ENCODE results near the gene KCNN3.

Gene KCNN3

DNA sequence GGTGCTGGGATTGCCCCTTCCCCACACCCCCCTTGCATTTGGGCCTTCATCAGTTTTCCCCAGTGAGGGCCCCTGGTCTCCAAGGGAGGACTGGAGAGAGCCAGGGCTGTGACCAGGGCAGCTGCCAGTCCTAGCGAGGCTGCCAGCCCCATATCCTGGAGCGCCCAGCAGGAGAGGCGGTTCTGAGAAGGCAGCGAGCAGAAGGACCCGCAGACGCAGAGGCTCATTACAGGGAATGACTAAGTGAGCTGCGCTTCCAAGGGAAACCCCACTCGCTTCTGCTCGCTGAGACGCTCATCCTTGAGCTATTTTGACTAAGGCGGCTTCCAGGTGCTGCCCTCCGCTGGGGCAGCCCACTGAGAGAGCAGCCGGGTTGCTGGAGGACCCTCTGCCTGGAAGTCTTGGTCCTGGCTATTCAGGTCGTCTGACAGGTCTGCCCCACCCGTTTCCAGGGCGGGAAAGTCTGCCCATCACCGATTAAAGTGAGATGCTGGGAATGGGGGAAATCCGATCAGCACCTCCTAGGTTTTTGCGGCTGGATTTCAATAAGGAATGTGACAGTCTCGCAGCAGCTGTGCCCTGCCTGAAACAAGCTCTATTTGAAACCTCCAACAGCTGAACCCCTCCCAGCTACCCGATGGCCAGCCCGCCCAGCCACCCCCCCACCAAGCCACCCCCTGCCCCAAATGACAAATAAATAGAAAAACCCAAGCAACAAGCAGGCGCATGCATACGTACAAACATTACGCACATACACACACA, 2.8 kb downstream of the KCNN3 start:
- Histone ChIP-seq H3K36me3 (ENCODE audit: control insufficient read depth, insufficient read depth, low read length) (no peaks in the 10 kb centered on the region), H3K4me3 (ENCODE audit: extremely low read depth, insufficient read depth, low read length, poor library complexity, severe bottlenecking) (no peak overlapping the region), H3K27ac (ENCODE audit: low read depth, low read length, severe bottlenecking) (no peak overlapping the region), H3K4me1 (ENCODE audit: control insufficient read depth, insufficient read depth, low read length, poor library complexity, severe bottlenecking) (peaks cover 38% of the 10 kb centered on the region), H3K9me3 (ENCODE audit: control insufficient read depth, low read length) (no peaks in the 10 kb centered on the region)
- 24 to 32% methylated on average over 16 to 21 of the region's 25 CpGs for WGBS, 2 experiments (ENCODE audit: insufficient coverage in 2 of 2)

DNA sequence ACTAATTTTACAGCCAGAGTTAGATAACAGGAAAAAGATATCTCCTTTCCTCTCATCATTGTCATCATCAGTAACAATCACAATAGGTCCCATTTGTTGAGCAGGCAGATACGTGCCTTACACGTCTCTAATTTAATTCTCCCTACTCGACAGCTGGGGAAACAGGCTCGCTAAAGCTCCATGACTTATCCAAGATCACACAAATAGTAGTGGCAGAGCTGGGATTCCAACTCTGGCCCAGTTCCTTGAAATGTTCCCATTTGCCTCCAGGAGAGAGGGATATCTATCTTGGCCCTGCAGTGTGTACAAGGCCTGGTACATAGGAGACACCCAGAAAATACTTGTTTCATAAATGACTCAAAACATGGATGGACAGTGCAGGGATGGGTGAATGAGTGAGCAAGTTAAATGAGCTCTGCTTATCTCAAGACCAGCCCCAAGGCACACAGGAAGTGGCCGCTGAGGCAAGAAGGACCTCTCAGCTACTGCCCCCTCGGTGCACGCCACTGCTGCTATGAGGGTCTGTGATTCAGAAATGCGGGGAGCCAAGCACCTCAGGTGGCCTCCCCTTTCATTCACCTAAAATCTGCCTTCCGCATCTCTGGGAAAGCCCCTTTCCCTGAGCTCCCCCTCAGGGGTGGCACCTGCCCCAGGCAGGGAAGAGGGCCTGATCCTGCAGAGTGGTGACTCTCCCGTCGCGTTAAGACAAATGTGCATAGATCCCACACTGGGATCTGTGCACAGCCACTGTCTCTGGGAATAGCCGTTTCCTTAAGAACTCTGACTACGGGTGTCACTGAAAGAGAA, 3.6 kb downstream of the KCNN3 start:
- Histone ChIP-seq H3K27ac (ENCODE audit: low read depth, low read length, severe bottlenecking) (no peak overlapping the region), H3K4me3 (ENCODE audit: extremely low read depth, insufficient read depth, low read length, poor library complexity, severe bottlenecking) (no peak overlapping the region), H3K4me1 (ENCODE audit: control insufficient read depth, insufficient read depth, low read length, poor library complexity, severe bottlenecking) (peaks cover 43% of the 10 kb centered on the region), H3K9me3 (ENCODE audit: control insufficient read depth, low read length) (no peaks in the 10 kb centered on the region), H3K36me3 (ENCODE audit: control insufficient read depth, insufficient read depth, low read length) (no peaks in the 10 kb centered on the region)
- WGBS, 2 experiments (ENCODE audit: insufficient coverage in 2 of 2) = 77 to 81% methylated on average over 13 of the region's 14 CpGs

DNA sequence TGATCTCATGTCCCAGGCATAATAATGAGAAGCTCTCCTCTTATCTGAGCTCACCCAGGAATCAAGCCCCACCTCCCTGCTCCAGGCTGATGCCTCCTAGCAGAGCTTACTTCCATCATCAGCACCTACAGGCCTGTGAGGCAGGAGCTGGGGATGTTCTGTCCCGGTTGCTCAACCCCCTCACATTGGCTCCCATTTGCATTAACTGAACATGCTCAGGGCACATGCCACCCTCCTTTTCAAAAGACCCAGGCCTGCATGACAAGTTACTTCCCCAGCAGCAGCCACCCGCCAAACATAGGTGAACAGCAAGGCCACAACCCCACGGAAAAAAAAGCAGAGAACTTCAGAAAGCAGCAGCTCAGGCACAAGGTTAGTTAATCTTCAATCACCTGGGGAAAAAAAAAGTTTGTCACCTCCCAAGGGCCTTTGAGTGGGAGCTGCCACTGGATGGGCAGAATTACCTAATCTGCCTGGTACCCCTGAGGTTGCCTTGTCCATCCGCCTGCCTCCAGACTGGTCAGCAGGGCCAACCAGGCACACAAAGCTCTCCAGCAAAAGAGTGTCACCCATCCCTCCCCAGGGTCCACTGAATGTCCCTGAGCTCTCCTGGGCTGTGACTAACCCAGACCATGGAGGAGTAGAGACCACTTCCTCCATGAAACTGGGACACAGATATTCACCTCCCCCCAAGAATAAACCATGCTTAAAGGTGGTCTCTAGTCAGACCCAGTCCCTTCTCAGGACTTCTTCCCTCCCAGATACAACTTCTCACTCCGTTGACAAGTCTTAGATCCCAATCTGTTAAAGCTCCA, 4.4 kb downstream of the KCNN3 start:
- no peaks in the 10 kb centered on the region for H3K36me3 ChIP-seq (ENCODE audit: control insufficient read depth, insufficient read depth, low read length)
- no peak overlapping the region for H3K4me3 ChIP-seq (ENCODE audit: extremely low read depth, insufficient read depth, low read length, poor library complexity, severe bottlenecking)
- H3K4me1 ChIP-seq (ENCODE audit: control insufficient read depth, insufficient read depth, low read length, poor library complexity, severe bottlenecking) = peaks cover 43% of the 10 kb centered on the region
- WGBS, 2 experiments (ENCODE audit: insufficient coverage in 2 of 2) = 90 to 91% methylated on average over 5 of the region's 5 CpGs
- H3K27ac ChIP-seq (ENCODE audit: low read depth, low read length, severe bottlenecking) = no peak overlapping the region
- no peaks in the 10 kb centered on the region for H3K9me3 ChIP-seq (ENCODE audit: control insufficient read depth, low read length)

DNA sequence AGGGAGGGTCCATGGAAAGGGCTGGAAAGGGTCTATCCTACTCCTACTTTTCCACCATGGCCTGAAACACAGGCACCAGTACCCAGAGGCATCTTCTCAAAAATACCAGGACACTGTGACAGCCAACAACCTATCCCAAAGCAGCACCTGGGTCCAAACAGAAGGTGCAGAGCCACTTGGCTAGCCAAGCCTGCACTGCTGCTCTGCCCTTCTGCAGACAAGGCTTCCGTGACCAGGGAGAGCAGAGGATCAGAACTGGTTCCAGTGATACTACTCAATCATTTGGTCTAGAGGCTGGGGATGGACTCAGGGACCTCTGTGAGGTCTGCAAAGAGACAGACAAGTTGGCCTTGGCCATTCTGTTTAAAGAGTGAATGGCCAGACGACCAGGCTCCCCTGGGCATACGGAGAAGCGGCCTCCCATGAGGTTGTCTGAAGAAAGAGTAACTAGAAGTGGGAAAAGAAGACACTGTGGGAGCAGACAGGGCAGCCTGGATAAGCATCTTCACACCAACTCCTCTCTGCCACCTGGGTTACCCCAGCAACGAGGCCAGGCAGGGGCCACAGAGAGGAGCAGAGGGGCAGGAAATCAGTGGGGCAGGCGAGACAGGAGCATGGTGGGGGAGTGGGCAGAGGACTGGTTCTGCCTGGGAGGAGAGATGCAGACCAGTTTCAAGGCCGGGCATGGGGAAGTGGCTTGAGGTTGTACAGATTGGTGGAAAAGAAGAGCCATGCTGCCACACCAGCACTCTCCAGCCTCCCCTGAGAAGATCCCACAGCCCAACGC, 5.7 kb downstream of the KCNN3 start:
- H3K27ac ChIP-seq (ENCODE audit: low read depth, low read length, severe bottlenecking) = no peak overlapping the region
- WGBS, 2 experiments (ENCODE audit: insufficient coverage in 2 of 2) = 93 to 96% methylated on average over 3 of the region's 8 CpGs
- H3K36me3 ChIP-seq (ENCODE audit: control insufficient read depth, insufficient read depth, low read length) = no peaks in the 10 kb centered on the region
- no peak overlapping the region for H3K4me3 ChIP-seq (ENCODE audit: extremely low read depth, insufficient read depth, low read length, poor library complexity, severe bottlenecking)
- H3K4me1 ChIP-seq (ENCODE audit: control insufficient read depth, insufficient read depth, low read length, poor library complexity, severe bottlenecking) = peaks cover 37% of the 10 kb centered on the region
- H3K9me3 ChIP-seq (ENCODE audit: control insufficient read depth, low read length) = no peaks in the 10 kb centered on the region

DNA sequence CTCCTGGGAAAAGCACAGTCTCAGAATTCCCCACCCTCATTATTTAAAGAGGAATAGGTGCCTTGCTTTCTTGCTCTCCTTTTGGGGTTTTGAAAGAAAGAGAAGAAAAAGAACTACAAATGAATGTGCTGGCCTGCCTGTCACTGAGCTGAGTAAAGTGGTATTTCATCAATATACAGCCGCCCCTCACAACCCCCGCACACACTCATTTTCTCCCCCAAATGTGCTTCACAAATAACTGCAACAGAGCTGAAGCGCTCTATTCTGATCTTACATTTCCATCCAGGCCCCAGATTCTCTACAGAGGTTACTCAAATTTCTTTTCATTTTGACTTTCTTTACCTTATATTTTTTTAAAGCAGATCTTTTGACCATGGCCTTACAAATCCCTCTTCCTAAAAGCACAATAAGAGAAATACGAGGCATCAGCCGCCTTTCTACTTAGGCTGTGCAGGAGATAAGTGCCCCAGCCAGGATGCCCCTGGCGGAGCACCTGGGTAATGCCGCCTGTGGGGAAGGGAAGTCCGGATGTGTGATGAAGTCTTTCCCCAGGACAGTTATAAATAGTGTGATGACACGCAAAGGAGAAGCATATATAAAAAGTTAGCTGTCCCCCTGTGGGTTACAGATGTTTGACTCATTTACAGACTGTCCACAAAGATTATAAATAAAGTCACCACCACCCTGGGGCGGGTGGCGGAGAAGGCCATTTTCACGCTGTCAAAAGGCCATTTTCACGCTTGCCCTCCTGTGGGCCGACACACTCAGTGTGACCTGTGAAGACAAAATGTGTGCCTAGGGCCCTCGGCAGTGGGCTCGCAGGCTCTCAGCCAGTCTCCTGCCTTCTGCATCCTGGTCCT, 6.5 kb downstream of the KCNN3 start:
- Histone ChIP-seq H3K4me3 (ENCODE audit: extremely low read depth, insufficient read depth, low read length, poor library complexity, severe bottlenecking) (no peak overlapping the region), H3K36me3 (ENCODE audit: control insufficient read depth, insufficient read depth, low read length) (no peaks in the 10 kb centered on the region), H3K4me1 (ENCODE audit: control insufficient read depth, insufficient read depth, low read length, poor library complexity, severe bottlenecking) (peaks cover 29% of the 10 kb centered on the region), H3K9me3 (ENCODE audit: control insufficient read depth, low read length) (no peaks in the 10 kb centered on the region), H3K27ac (ENCODE audit: low read depth, low read length, severe bottlenecking) (no peak overlapping the region)
- whole genome bisulfite sequencing, 2 experiments (ENCODE audit: insufficient coverage in 2 of 2) = 67 to 79% methylated on average over 13 to 14 of the region's 16 CpGs

DNA sequence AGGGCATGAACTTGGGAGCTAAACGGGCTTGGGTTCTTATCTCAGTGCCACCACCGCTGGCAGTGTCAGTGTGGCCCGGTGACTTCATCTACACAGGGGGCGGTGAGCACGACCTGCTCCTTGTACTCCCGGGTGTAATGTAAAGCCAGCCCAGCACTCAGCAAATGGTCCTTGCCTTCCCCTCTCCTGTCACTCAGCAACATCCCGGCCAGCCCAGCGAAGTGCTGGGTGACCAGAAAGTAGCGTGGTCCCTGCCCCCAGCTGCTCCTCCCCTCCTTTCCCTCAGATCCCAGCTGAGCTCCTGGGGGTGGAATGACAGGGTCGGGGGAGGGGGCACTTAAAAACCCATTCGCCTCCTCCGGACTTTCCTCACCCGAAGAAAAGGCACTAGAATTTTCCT, 7.2 kb downstream of the KCNN3 start:
- H3K27ac ChIP-seq (ENCODE audit: low read depth, low read length, severe bottlenecking) = no peak overlapping the region
- WGBS, 2 experiments (ENCODE audit: insufficient coverage in 2 of 2) = 23 to 30% methylated on average over 6 to 8 of the region's 13 CpGs
- no peaks in the 10 kb centered on the region for H3K9me3 ChIP-seq (ENCODE audit: control insufficient read depth, low read length)
- H3K4me1 ChIP-seq (ENCODE audit: control insufficient read depth, insufficient read depth, low read length, poor library complexity, severe bottlenecking) = peaks cover 25% of the 10 kb centered on the region
- no peak overlapping the region for H3K4me3 ChIP-seq (ENCODE audit: extremely low read depth, insufficient read depth, low read length, poor library complexity, severe bottlenecking)
- no peaks in the 10 kb centered on the region for H3K36me3 ChIP-seq (ENCODE audit: control insufficient read depth, insufficient read depth, low read length)

DNA sequence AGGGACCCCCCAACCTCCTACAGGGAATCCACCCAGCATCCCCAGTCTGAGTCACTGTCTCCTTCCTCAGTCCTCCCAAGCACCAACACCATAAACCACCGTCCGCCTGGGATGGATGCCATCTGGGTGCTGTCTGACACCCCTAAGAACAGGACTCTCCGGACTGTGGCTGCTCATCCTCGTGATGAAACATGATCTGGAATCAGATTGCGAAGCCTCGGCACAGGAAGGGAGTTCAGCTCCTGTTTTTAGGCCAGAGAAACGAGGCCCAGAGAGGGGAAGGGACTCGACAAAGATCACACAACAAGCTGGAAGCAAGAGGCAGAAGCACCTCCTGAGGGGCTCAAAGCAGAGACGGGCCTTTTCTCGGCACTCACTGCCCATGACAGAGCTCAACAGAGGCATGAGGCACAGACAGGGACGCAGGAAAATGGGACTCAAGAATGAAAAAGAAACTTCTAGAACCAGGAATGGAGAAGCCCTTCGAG, 8.4 kb downstream of the KCNN3 start:
- H3K36me3 ChIP-seq (ENCODE audit: control insufficient read depth, insufficient read depth, low read length) = no peaks in the 10 kb centered on the region
- H3K27ac ChIP-seq (ENCODE audit: low read depth, low read length, severe bottlenecking) = no peak overlapping the region
- 85 to 94% methylated on average over 10 to 11 of the region's 12 CpGs for WGBS, 2 experiments (ENCODE audit: insufficient coverage in 2 of 2)
- no peaks in the 10 kb centered on the region for H3K9me3 ChIP-seq (ENCODE audit: control insufficient read depth, low read length)
- H3K4me3 ChIP-seq (ENCODE audit: extremely low read depth, insufficient read depth, low read length, poor library complexity, severe bottlenecking) = no peak overlapping the region
- peaks cover 22% of the 10 kb centered on the region for H3K4me1 ChIP-seq (ENCODE audit: control insufficient read depth, insufficient read depth, low read length, poor library complexity, severe bottlenecking)

DNA sequence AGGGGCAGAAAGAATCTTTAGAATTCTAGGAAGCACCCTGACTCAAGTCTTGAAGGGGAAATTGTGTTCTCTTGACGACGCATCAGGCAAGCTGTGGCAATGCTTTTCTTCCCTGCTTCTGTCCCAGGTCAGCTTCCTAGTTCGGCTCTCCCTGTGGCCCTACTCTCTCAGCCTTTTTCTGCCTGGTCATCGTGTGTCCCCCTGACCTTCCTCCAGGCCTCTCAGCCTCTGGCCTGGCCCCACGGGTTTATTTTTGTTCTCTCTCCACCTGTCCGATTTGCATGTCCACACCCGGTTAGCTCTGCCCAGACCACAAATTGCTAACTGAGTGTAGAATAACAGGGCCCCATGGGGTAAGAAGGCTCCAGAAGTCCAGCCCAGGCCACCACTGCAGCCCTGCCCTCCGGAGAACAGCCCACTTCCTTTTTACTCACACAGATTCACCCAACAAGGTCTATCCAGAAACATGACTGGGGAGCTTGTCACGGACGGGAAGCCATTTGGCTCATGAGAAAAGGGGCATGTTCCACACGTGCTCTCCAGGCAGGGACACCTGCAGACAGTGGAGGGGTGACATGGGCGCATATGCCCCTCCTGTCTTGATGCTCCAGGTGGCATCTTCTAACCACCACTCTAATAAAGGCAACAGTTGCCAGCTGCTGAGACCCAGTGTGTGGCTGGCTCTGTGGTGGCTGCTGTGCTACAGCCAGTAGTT, 9.8 kb downstream of the KCNN3 start:
- Histone ChIP-seq H3K36me3 (ENCODE audit: control insufficient read depth, insufficient read depth, low read length) (no peaks in the 10 kb centered on the region), H3K4me3 (ENCODE audit: extremely low read depth, insufficient read depth, low read length, poor library complexity, severe bottlenecking) (no peak overlapping the region), H3K4me1 (ENCODE audit: control insufficient read depth, insufficient read depth, low read length, poor library complexity, severe bottlenecking) (peaks cover 14% of the 10 kb centered on the region), H3K9me3 (ENCODE audit: control insufficient read depth, low read length) (no peaks in the 10 kb centered on the region), H3K27ac (ENCODE audit: low read depth, low read length, severe bottlenecking) (peak overlapping the region; percentile 29)
- WGBS, 2 experiments (ENCODE audit: insufficient coverage in 2 of 2) = 82 to 88% methylated on average over 9 to 11 of the region's 12 CpGs

DNA sequence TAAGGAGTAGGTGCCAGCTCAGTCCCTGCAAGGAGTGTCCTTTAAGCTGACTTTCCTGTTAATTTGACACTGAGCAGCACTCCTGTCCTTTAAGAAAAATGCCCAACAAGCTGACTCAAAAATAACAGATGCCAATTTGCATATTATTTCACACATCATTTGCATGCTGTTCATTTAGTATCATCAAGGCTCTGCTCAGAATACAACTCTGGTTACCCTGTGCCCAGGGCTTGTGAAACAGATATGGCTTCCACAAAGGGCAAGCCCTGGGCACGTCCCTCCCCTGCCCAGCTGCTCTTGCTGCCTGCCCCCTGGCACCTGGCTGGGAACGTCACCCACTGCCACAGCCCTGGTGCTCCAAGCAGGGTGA, 10.3 kb downstream of the KCNN3 start:
- Histone ChIP-seq H3K4me1 (ENCODE audit: control insufficient read depth, insufficient read depth, low read length, poor library complexity, severe bottlenecking) (peaks cover 14% of the 10 kb centered on the region), H3K27ac (ENCODE audit: low read depth, low read length, severe bottlenecking) (no peak overlapping the region), H3K36me3 (ENCODE audit: control insufficient read depth, insufficient read depth, low read length) (no peaks in the 10 kb centered on the region), H3K9me3 (ENCODE audit: control insufficient read depth, low read length) (no peaks in the 10 kb centered on the region), H3K4me3 (ENCODE audit: extremely low read depth, insufficient read depth, low read length, poor library complexity, severe bottlenecking) (no peak overlapping the region)
- 80 to 87% methylated on average over 2 of the region's 2 CpGs for WGBS, 2 experiments (ENCODE audit: insufficient coverage in 2 of 2)

Data from mesodermal cell (in vitro differentiated cells).